ENCODE results near the gene ZACN.
A peak's percentile ranks its signal among the peaks of the same experiment; 100 is the strongest.

The ZACN gene

GRCh38 chr17:76065775-76066174, 13.2 kb upstream of the ZACN start:
- TF ChIP-seq REST (IDR thresholded peaks at IDR 0.05; ENCODE audit: insufficient read depth in 1 of 2, low read depth in 2 of 2, low read length in 2 of 2) (no peak), FOXP2 (optimal IDR thresholded peaks at IDR 0.05; ENCODE audit: borderline replicate concordance, extremely low read depth, extremely low read length, insufficient read depth) (no peak), SIN3A (IDR thresholded peaks at IDR 0.05; ENCODE audit: borderline replicate concordance, insufficient read depth, low read length) (no peak), POLR2AphosphoS5 (IDR thresholded peaks at IDR 0.05; ENCODE audit: low read depth, low read length) (no peak), TAF1 (IDR thresholded peaks at IDR 0.05; ENCODE audit: borderline replicate concordance, insufficient read depth, low read length) (no peak)

- TF ChIP-seq FOXP2 (optimal IDR thresholded peaks at IDR 0.05; ENCODE audit: borderline replicate concordance, extremely low read depth, extremely low read length, insufficient read depth) (no peak), REST (IDR thresholded peaks at IDR 0.05; ENCODE audit: insufficient read depth in 1 of 2, low read depth in 2 of 2, low read length in 2 of 2) (no peak), TAF1 (IDR thresholded peaks at IDR 0.05; ENCODE audit: borderline replicate concordance, insufficient read depth, low read length) (no peak), POLR2AphosphoS5 (IDR thresholded peaks at IDR 0.05; ENCODE audit: low read depth, low read length) (no peak), SIN3A (IDR thresholded peaks at IDR 0.05; ENCODE audit: borderline replicate concordance, insufficient read depth, low read length) (no peak)
Observed at GRCh38 chr17:76071531-76072147, 7.3 kb upstream of the ZACN start.

- TF ChIP-seq SIN3A (IDR thresholded peaks at IDR 0.05; ENCODE audit: borderline replicate concordance, insufficient read depth, low read length) (no peak), FOXP2 (optimal IDR thresholded peaks at IDR 0.05; ENCODE audit: borderline replicate concordance, extremely low read depth, extremely low read length, insufficient read depth) (peak; percentile 86), REST (IDR thresholded peaks at IDR 0.05; ENCODE audit: insufficient read depth in 1 of 2, low read depth in 2 of 2, low read length in 2 of 2) (peak in 1 of 2 experiments; percentile 72; a peak in 2 of 4 replicates), TAF1 (IDR thresholded peaks at IDR 0.05; ENCODE audit: borderline replicate concordance, insufficient read depth, low read length) (peak; percentile 90), POLR2AphosphoS5 (IDR thresholded peaks at IDR 0.05; ENCODE audit: low read depth, low read length) (peak; percentile 92)
Observed at GRCh38 chr17:76072148-76072858, 6.7 kb upstream of the ZACN start, which contains the start of gene SRP68. Gene SRP68, minus strand, starts transcription at chr17:76072517. Its CDS starts 26 bp downstream, at chr17:76072491.

GRCh38 chr17:76074390-76075363, 4.3 kb upstream of the ZACN start, which contains the start of gene GALR2:
Gene GALR2, plus strand, starts transcription at chr17:76074781. Its CDS starts 103 bp downstream, at chr17:76074884.
- TF ChIP-seq FOXP2 (optimal IDR thresholded peaks at IDR 0.05; ENCODE audit: borderline replicate concordance, extremely low read depth, extremely low read length, insufficient read depth) (no peak), SIN3A (IDR thresholded peaks at IDR 0.05; ENCODE audit: borderline replicate concordance, insufficient read depth, low read length) (no peak), REST (IDR thresholded peaks at IDR 0.05; ENCODE audit: insufficient read depth in 1 of 2, low read depth in 2 of 2, low read length in 2 of 2) (no peak), POLR2AphosphoS5 (IDR thresholded peaks at IDR 0.05; ENCODE audit: low read depth, low read length) (no peak), TAF1 (IDR thresholded peaks at IDR 0.05; ENCODE audit: borderline replicate concordance, insufficient read depth, low read length) (no peak)
